Inflammatory macrophage treated with lipopolysaccharide for 1 hour (primary cell): Measurements from ENCODE around the gene WASF2.
"Not testable (repeated sequence)": the region's sequence is repeated elsewhere in the genome, so short reads cannot be mapped to it uniquely, and the experiment has no call there.

Experiments
- DNase-seq, 2 donors: peaks; one replicate each; pipeline ENCODE4 v3.0.0-alpha.2; 2020 to 2022

Gene WASF2

DNA sequence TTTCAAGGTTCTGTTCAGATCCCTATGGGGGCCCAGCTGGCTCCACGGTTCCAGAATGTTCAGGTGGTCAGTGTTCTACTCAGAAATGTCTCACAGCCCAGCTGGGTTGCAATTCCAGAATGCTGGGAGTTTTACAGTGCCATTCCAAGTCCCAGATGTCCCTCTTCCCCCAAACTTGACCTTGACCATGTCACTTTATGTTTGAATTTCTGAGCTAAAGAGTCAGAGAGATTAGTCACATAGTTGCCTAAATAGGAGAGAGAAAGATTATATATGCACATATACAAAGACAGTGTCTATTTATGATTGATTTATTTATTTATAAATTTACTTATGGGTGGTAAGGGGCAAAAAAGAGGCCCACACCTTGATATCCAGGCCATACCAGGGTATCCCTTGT lies 95.0 kb downstream of the WASF2 start:
- DNase-seq, result no peak

DNA sequence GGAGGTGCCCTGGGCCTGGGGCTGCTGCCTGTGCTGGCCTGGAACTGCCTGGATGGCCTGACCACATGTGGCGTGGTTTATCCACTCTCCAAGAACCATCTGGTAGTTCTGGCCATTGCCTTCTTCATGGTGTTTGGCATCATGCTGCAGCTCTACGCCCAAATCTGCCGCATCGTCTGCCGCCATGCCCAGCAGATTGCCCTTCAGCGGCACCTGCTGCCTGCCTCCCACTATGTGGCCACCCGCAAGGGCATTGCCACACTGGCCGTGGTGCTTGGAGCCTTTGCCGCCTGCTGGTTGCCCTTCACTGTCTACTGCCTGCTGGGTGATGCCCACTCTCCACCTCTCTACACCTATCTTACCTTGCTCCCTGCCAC lies 95.7 kb downstream of the WASF2 start:
- DNase-seq, result no peak

DNA sequence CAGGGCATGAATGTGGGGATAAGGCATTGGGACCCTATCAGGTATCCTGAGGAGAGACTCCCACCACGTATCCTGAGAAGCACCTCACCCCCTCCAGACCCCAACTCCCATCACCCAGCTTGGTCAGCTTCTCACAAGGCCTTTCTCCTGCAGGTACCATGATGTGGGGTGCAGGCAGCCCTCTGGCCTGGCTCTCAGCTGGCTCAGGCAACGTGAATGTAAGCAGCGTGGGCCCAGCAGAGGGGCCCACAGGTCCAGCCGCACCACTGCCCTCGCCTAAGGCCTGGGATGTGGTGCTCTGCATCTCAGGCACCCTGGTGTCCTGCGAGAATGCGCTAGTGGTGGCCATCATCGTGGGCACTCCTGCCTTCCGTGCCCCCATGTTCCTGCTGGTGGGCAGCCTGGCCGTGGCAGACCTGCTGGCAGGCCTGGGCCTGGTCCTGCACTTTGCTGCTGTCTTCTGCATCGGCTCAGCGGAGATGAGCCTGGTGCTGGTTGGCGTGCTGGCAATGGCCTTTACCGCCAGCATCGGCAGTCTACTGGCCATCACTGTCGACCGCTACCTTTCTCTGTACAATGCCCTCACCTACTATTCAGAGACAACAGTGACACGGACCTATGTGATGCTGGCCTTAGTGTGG lies 96.2 kb downstream of the WASF2 start:
- no peak for DNase-seq

DNA sequence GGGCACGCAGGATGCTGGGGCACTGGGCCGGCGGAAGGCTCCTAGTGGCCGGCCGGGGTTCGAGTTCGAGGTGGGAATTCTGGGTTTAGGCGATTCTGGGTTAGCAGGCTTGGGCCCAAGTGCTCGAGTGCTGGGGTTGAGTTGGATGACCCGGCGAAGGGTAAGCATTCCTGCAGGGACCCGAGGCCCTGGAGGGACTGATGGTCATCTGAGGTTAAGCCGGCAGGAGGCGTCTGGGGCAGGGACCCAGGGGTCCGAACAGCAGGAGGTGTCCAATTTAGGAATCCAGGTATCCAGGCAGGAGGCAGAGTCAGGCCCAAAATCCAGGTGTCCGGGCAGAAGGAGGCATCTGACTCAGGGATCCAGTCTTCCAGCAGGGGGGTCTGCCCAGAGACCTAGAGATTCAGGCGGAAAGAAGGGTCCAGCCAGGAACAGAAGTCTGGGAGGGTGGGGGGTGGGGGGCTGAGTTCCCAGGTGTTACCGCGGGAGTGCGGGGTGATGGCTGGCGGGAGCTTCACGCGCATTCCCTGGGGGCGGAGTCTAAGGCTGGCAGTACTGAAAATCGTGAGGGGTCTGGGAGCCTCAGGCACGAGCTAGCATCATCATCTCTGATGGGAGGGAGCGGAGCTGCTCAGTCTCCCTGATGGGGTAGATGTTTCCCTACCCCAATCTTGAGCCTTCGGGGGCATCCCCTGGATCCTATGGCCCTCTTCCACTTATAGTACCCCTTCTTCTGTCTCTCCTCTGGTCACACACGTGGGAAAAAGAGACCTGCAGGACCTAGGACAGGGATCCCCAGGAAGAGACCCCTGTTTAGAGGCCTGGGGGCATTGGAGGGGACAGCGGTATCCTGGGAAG lies 97.0 kb downstream of the WASF2 start:
- DNase-seq, result no peak

DNA sequence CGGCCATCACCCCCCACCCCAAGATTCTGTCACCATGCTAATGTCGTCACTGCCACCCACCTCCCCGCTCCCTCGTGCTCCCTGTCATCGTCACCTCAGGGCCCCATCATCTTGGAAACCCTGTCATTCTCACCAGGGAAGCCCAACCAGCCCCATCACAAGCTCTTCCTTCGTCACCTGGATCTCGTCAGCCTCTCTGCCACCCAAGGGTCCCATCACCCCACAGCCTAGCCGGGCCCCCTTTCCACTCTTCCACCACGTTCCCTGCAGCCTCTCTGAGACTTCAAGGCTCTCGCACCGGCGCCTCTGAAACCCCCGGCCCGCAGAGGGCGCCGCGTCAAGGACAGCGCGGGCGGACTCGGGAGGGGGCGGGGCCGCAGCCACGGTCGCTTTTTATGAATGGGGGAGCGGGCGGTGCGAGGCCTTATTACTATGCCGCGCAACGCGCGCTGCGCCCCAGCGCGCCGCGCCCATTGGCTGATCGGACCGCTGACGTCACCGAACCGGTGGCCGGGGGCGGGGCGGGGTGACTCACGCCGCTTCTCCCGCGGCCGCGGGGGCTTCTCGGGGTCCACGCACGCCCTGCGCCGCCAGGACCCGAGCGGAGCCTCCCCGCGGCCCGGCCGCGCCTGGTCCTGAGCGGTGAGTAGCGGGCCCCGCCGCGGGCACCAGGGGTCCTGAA lies 97.7 kb downstream of the WASF2 start, which contains the start of gene GPR3:
Gene GPR3 (plus strand): TSS at position 527 of the 682 bp plus-strand sequence. CDS start 1,177 bp downstream, outside the sequence.
- DNase-seq, result peak; percentile 71 to 88

DNA sequence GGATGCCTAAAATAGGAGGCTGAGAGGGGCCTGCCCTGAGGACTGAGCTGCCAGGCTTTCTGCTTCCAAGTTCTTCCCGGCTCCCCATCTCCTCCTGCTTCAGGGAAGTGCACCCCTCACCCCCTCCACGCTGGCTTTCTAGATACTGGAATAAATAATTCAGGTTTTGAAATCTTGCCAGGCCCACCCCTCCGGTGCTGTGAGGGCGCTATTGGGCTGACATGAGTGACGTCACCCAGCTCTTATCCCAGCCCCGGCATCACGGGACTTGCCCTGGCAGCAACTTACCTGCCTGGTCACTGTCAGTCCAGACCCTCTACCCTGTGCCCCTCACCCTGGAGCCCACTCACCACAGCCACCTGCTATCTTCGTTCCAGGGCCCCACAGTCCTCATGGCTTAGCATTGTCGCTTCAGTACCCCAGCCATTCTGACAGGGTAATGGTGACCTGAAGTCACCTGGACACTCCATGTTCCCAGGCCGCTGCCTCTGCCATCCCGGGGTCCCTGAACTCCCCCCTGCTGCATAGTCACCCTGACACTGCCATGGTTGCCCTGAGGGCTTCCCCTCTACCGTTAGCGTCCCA lies 98.4 kb downstream of the WASF2 start:
- DNase-seq, result no peak

DNA sequence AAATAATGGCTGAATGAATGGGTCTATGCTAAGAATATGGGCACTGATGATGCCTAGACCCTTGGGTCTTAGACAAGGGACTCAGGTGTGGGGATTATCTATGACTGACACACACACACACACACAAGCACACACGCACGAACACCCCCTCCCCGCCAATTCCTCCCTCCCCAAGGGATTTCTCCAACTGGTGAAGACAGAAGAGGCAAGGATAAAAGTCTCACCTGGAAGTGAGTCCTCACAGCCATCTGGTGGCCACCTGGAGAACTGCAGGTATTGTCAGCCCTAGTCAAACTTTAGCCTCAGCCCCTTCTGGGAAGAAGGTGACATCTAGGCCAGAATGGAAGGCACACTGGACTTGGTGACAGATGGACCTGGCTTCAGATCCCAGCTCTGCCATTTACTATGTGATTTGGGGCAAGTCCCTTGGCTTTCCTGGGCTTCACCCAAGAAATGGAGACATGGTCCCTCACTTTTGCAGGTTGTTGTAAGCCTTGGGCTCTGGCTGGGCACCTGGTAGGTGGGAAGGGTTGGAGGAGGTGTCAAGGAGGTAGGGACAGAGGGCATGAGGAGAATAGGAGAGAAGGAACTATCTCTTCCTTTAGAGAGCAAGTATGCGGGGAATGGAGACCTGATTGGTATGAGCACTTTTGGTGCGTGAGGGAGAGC lies 101.5 kb downstream of the WASF2 start:
- peak in 1 of 2 donors; percentile 64 for DNase-seq

DNA sequence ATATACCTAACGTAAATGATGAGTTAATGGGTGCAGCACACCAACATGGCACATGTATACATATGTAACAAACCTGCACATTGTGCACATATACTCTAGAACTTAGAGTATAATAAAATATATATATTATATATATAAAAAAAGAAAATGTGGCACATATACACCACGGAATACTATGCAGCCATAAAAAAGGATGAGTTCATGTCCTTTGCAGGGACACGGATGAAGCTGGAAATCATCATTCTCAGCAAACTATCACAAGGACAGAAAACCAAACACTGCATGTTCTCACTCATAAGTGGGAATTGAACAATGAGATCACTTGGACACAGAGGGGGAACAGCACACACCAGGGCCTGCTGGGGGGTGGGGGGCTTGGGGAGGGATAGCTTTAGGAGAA lies 105.2 kb downstream of the WASF2 start:
- not testable (repeated sequence) for DNase-seq

DNA sequence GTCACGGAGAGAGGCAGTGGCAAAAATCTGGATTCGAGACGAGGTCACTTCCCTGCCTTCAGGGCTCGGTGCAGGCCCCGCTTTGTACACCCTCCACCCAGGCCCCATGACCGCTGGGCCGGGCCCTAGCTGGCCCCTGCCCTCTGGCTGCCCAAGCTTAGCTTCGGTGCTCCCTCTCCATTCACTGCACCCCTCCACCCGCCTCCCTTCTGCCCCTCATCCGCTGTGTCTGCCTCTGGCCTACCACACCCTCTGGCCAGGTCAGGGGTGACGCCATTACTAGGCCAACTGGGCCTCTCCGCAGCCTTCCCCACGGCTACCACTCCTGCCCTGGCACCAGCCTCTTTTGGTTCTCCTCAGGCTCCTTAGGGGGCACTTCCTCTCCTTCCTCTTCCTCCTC lies 106.3 kb downstream of the WASF2 start:
- no peak for DNase-seq

DNA sequence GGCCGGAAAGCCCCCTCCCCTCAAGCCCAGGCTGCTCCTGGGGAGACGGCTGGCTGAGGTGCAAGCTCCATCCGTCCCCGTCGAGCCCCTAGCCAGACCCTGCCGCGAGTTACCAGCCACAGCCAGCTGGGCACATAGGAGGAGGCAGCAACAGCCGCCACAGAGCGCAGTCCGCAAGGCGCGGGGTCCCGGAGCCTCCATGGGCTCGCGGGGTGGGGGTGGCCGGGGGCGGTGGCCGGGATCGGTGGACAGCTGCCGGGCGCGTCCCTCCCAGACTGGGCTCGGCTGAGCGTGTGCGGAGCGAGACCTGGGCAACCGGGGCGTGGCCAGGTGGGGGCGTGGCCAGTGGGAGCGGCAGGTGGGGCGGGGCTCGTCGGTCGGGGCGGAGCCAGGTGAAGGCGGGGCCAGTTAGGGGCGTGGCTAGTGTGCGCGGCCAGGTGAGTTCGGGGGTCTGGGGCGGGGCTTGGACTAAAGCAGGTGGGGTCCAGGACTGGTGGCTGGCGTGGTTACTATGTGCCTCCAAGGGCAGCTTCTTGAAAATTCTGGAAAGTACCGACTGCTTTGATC lies 106.8 kb downstream of the WASF2 start, which contains the start of gene CD164L2:
Gene CD164L2 (minus strand): TSS at position 295 of the 567 bp plus-strand sequence. CDS start 94 bp downstream, at position 201.
- DNase-seq, result no peak

DNA sequence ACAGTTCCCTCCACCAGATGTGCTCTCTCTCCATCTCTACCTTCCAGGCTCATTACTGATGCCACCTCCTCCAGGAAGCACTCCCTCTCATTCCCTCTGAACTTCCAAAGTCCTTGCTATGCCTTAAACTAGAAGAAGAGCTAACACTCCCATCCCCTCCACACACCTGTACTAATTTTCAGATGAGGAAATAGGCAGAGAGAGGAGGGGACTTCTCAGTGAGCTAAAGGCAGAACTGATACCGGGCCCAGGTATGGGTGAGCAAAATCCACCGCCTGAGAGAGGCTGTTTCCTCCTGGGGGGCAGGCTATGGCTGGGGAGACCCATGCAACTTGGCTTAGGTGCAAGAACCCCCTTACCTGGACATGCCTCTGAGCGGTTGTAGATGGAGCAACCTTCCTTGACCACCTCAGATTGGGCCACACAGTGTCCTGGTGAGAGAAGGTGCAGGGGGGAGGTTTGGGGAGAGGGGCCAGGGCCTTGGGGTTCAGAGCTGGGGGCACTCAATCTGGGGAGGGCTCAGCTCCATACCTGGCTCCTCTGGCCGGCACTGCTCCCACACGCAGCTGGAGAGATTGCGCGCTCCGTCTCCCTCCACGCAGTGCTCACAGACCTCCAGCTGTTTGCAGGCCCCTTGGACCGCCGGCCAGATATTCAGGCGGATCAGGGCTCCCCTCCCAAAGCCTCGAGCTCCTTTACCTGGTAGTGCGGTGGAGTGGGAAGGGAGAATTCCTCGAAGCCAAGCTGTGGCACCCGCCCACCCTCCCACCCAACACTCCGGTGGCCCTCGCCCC lies 107.8 kb downstream of the WASF2 start:
- no peak for DNase-seq

DNA sequence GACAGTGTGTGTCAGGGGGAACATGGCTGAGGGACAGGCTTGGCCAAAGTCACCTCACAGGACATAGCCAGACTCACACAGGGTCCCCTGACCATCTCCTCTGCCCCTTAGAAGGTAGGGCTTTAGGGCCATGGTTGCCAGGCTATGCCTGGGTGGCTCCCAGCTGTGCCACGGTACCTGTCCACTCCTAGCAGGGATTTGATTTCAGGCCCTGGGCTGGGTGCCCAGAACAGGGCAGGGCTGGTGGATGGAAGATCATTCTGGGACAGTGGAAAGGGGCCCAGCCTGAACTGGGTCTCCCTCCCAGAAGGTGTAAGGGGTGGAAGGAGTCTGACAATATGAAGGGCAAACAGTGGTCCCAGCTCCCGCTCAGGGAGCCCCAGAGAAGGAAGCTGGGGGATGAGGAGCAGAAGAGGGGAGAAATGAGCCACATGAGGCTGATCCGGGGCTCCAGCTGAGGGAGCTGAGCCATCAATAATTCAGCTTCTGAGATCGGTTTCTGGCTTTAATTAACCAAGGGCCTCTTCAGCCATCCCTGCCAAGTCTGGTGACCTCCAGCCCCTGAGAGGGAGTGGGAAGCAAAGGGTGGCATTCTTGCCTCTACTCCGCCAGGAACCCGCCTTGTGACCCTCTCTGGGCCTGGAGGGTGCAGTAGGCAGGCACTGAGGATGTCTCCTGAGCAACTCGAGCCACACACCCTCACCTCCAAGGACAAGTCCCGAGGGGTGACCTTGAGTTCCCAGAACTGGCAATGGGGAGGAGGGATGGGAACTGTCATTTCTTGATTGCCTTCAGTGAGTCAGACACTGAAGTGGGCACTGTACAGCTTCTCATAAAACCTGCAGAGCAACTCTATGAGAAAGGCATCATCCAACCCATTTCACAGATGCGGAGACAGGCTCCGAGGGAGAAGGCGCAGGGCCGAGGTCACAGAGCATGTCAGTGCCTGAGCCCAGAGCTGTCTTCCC lies 108.9 kb downstream of the WASF2 start:
- DNase-seq, result no peak

DNA sequence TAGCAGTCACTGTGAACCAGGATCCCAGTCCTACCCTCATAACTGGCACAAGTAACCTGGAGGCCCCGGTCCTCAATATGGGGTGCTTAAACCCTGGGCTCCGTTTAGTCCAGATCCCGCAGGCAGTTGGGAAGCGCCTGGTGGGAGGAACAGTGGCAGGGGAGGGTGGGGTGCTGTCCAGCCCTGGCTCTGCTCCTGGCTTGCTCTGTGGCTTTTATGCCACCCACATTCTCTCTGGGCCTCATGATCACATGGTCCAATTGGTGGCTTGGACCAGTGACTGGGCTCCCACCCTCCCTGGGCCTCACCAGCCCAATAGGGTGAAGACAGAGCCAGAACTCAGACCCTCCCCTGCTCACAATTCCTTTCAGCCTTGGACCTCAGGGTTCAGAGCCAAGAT lies 109.7 kb downstream of the WASF2 start:
- peak in 1 of 2 donors; percentile 34 for DNase-seq

DNA sequence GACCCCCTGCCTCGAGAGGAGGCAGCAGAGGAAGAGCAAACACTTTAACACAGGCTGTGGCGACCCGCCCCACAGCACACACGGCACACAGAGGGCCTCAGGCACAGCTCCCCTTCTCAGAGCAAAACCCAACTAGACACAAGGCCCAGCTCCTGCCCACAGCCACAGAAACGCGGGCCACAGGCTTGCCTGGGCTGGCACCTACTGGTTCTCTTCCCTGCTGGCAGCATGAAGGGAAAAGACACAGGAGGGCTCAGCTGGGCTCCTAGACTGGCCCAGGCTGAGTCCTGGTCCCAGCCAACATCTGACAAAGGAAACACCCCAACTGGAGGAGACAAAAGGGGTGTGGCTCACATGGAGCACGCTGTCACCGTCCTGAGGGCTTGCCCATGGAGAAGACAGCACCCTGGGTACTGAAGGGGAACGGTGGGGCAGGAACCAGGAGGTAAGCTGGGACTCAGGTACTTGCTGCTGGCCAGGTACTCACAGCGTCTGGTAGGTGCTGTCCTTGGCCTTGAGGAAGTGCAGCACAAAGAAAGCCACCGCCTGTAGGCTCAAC lies 110.3 kb downstream of the WASF2 start:
- no peak for DNase-seq

DNA sequence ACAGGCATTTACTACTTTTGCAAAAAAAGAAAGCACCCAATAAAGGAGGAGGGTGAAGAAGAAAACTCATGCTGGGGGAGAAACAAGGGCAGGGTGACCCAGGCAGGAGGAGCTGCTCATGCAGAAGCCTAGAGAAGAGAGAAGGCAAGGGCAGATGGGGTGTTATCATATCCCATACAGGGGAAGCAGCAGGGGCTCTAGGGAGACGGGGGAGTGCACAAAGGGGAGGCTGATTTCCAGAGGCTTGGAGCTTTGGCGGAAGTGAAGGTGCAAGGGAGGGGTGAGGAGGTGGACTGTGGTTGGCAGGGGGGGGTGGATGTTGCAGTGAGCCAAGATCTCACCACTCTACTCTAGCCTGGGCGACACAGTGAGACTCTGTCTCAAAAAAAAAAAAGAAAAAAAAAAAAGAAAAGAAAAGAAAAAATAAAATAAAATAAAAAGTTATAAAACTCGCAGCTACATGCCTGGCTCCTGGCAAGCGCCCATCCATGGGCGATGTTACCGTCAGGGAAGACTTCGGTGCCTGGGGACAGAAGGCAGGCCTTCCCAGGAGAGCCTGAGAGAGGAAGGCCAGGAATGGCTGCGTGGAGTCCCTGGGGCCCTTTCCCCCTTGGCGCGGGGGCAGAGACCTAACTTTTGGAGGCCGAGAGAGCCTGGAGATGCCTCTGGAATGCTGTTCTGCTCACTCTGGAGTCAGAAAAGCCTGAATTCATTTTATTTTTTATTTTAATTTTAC lies 112.0 kb downstream of the WASF2 start:
- no peak for DNase-seq

DNA sequence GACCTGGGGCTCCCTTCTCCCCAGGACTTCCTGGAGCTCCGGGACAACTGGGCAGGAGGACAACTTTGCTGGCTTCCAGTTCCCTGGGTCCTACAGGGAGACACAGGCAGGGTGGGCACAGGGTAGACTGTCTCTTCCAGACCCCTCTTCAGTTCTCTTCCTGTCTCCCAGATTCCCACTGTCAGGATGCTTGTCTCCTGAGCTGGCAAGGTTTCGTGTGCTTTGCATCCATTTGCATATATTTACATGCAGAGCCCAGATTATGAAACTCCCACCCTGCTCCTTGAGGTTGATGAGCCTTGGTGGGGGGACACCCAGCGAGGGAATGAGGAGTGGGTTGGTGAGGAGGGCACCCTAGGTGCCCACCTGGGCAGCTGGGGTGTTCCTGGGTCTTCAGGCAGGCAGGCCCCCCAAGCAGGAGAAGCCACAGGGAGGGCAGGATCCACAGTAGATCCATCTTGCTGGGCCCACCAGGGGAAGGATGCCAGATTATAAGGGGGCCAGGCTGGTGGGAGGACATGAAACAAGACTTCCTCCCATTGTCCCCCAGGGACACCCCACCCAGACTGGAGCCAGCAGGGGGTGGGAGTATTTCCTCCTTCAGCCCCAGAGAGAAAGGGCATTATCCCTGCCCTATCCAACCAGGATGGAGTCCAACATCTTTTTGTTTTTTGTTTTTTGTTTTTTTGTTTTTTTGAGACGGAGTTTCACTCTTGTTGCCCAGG lies 115.4 kb downstream of the WASF2 start, which contains the start of gene FCN3:
Gene FCN3 (minus strand): TSS at position 463 of the 725 bp plus-strand sequence. CDS start 6 bp downstream, at position 457.
- no peak for DNase-seq

DNA sequence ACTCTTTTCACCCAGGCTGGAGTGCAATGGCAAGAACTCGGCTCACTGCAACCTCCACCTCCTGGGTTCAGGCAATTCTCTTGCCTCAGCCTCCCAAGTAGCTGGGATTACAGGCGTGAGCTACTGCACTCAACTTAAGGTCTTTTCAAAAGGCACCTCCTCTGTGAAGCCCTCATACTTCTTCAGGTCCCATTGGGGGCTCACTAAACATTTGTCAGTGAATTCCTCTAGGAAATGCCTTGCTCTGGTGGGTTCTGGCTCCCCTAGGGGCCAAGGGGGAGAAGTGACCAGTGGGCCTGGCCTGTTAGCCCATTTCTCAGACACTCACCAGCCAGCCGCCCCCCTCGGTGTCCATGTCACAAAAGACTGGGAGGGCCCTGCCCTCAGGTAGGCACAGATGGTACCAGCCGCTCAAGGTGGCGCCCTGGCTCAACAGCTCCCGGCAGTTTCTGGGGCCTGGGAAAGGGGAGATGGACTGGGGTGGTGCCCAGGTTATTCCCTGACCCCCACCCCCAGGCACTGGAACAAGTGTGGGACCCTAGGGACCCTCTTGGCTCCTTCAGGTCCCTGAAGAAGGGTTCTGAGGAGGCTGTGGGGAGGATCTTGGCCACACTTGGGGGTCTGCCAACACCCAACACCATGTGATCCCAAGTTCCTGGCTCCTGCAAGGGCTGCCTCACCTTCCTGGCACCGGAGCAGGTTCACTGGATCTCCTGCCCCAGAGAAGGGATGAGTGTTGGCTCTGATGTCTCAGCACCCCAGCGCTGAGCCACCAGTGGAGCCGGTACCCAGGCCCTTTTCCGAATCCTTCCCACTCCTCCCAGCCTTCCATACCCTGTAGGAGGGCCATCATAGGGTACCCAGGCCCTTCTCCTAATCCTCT lies 116.9 kb downstream of the WASF2 start:
- no peak for DNase-seq
